AG10803 (cell line): ENCODE data around the gene RNF19B.

ENCODE experiments used
- DNase-seq: peaks from one replicate; pipeline ENCODE4 v3.0.0; 2010; ENCODE audit warnings: low read depth
- H3K4me3 ChIP-seq: 2 replicates; pipeline ENCODE4 v1.5.1; 2011; ENCODE audit warnings: mild to moderate bottlenecking, low read length, control low read depth
- TF ChIP-seq, protein P1 (sequence below): conservative IDR thresholded peaks from 2 replicates; pipeline ENCODE4 v1.5.1; 2011; ENCODE audit warnings: mild to moderate bottlenecking, low read length, control low read depth, inconsistent platforms

The RNF19B gene

GRCh38 chr1:32925403-32926162 is 39.0 kb downstream of the RNF19B start:
- TF ChIP-seq, protein P1, sequence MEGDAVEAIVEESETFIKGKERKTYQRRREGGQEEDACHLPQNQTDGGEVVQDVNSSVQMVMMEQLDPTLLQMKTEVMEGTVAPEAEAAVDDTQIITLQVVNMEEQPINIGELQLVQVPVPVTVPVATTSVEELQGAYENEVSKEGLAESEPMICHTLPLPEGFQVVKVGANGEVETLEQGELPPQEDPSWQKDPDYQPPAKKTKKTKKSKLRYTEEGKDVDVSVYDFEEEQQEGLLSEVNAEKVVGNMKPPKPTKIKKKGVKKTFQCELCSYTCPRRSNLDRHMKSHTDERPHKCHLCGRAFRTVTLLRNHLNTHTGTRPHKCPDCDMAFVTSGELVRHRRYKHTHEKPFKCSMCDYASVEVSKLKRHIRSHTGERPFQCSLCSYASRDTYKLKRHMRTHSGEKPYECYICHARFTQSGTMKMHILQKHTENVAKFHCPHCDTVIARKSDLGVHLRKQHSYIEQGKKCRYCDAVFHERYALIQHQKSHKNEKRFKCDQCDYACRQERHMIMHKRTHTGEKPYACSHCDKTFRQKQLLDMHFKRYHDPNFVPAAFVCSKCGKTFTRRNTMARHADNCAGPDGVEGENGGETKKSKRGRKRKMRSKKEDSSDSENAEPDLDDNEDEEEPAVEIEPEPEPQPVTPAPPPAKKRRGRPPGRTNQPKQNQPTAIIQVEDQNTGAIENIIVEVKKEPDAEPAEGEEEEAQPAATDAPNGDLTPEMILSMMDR, result no peak
- no peak overlapping the region for H3K4me3 ChIP-seq
- DNase-seq, result no peak

- TF ChIP-seq, protein P1, result no peak
- DNase-seq, result no peak
- H3K4me3 ChIP-seq, result no peak overlapping the region
Measured at GRCh38 chr1:32924881-32925344, 39.7 kb downstream of the RNF19B start.

DNA sequence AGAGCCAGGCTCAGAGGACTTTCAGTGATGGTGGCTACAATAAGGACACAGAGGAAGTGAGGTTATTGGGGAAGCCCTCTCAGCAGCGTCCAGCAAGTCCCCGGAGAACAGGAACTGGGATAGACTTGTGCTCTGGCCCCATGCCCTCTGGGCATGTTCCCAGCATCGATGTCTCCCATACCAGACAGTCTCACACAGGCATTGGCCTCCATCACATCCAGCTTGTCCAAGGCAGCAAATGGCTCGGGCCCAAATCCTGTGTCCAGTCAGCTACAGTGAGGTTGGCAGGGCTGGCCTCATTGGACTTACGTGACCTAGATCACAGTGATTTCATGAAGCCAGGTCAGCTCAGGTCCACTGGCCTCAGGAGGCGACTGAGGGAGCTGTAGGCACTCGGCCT is 43.8 kb downstream of the RNF19B start:
- no peak overlapping the region for H3K4me3 ChIP-seq
- TF ChIP-seq, protein P1, result no peak
- DNase-seq, result no peak

DNA sequence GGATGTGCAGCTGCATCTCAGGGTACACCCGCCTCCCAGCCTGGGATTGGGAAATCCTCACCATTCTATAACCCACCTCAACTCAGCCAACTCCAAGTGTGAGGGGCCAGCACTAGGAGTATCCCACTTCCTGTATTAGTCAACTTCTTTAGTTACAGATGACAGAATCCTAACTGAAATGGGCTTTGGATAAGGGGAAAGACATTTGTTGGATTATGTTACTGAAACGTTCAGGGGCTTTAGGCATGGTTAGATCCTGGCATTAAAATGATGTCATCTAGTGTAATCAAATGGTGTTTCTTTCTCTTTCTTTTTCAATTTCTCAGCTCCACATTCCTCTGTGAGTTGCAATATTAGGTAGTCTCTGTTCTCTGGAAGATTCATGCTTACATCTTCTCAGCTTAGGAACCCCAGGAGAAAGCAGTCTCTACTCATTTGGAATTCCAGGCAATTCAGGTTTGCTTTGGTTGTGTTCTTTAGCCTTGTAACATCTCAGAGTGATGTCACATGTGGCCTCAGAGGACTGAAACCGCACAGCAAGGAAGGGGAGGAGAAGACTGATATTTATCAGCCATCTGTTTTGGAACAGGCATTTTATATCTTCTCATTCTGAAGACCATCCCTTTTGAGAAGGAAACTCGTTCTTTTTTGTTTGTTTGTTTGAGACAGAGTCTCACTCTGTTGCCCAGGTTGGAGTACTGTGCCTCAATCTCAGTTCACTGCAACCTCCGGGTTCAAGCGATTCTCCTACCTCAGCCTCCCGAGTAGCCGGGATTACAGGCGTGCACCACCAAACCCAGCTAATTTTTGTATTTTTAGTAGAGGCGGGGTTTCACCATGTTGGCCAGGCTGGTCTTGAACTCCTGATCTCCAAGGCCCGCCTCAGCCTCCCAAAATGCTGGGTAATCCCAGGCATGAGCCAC is 44.5 kb downstream of the RNF19B start:
- DNase-seq, result peak; percentile 39
- TF ChIP-seq, protein P1, result no peak
- no peak overlapping the region for H3K4me3 ChIP-seq

GRCh38 chr1:32918179-32918578 is 46.4 kb downstream of the RNF19B start:
- H3K4me3 ChIP-seq, result no peak overlapping the region
- no peak for DNase-seq
- TF ChIP-seq, protein P1, result no peak

DNA sequence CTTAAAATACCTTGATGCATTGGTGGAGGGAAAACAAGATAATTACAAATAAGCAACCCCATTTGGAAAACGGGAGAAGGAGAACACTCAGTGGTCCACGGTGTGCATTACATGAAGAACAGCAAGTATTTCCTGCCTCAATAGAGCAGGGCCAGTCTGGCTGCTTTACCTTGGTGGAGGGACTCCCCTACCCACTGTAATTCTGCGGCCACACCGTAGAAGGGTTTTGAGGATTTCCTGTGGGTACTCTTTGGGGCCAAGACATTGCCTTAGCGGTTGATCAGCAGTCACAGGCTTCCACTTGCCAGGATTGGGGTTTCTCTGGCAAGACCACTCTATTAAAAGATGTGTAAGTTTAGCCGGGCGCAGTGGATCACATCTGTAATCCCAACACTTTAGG is 47.1 kb downstream of the RNF19B start:
- DNase-seq, result no peak
- H3K4me3 ChIP-seq, result no peak overlapping the region
- TF ChIP-seq, protein P1, result no peak
